Measurements from ENCODE around the gene PRDM15.

DNA sequence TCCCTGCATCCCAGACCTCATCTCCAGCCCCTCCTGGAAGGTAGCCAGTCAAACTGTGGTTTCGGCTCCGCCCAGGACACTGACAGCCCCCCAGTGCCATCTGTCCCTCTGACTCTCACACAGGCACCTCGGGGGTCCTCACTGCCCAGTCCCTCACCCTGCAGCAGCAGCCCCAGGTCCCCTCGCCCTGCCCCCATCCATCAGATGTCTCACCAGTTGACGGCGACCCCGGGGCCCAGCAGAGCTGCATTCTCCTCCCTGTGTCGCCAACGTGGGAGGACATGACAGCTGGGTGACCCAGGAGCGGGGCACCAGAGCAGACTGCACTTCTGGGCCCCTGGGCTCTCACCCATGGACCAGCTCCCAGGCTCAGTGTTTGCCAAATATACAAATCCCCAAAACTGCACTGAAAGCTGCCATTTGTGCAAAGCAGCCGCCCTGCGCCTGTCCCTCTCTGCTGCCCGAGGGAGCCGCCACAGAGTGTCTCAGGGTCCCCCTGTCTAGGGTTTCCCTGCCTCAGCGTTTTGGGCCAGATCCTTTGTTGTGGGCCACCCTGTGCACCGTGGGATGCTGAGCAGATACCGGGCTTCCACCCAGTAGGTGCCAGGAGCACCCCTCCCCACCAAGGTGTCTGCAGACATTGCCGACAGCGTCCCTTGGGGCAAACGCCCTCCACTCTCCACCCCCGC, 48.2 kb downstream of the PRDM15 start:
- TF ChIP-seq POLR2A (IDR thresholded peaks at IDR 0.05; ENCODE audit: low read depth, low read length) (no peak), SPI1 (IDR thresholded peaks at IDR 0.05; ENCODE audit: low read depth, low read length) (no peak)

All from GM12891 (cell line).